NCI-H1417 treated with DMSO at 0.1 percent for 48 hours (cell line): ENCODE results near the gene AKAP8L.

Source experiments
- DNase-seq: peaks from one replicate; lab custom pipeline; 2025; lab: John Stamatoyannopoulos, UW

AKAP8L gene

DNA sequence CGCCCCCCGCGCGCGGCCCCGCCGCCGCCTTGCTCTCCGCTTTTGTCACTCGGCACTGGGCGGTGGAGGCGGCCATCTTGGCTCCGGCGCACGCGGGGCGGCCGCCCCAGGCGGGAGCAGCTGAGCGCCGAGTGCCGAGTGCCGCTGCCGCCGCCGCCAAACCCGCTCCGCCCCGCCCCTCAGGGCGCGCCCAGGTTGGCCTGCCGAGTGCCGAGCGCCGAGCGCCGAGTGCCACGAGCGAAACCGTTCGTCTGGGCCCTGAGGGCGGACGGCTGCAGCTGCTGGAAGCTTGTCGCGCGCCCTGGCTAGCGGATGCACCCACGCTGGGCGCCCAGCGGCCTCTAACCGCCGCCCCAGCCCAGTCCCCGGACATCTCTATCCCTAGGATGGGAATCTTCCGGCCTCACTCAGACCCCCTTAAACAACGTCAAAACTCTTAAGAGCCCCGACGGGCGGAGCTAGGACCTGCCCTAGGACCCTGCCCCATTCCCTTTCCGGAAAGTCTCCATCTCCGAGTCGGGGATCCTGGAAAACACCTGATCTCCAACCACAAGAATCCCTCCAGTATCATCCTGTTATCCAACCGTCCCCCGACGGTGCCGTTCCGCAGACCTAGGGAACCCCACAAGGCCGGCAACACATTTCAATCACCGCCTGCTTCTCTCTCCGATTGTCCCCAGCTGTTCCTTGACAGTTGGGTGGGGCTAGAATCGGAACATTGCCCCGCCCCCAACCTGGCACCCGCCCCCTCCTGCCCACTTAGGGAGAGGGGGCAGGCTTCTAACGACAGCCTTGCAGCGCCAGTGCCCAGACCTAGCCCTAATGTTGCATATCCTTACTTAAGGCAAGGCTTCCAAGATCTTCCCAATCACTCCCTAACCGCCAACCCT is 14.1 kb upstream of the AKAP8L start:
- DNase-seq = peak; percentile 71

DNA sequence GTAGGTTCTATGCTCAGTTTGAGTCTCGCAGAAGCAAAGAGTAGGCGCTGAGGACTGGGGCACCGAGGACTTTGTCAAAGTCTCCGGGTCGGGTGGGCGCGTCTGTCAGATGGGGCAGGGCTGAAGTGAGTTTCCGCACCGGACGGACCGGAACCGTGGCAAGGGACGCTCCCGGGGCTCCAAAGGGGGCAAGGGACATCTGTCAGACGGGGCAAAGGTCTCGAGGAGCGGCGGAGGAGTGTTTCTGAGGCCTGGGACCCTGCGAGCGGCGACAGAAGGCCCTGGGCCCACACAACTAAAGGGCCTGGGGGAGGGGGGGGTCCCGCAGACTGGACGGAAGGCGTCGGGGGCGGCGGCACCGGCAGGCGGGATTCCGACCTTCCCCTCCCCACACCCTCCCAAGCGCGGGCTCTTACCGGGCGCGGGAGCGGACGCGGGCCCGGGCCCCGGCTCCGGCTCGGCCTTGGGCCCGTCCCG is 13.3 kb upstream of the AKAP8L start:
- DNase-seq = no peak

DNA sequence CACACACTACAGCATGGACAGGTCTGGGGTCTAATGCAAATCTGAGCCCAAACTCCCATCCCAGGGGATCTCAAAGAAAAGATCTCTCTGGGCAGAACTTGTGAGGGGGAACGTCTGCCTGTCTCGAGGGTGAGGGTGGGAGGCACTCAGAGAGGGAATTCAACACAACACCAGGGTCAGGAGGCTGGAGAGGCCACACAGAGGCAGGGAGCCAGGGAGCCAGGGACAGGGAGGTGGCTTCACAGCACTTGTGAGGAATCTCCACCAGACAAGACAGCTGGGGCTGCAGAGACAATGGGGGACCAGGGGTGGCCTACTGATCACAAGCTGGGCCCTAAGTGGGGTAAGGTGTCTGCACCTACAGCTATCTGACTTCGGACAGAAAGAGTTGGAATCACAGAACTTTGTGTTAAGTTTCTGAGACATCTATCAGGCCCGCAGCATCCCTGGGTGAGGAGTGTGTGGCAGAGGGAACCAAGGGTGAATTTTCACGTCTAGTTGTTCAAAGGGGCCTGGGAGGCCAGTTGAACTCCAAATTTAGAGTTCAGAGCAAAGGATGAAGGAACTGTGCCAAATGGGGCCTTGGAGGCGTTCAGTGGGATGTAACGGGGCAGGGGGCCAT is 12.7 kb upstream of the AKAP8L start:
- DNase-seq = no peak

DNA sequence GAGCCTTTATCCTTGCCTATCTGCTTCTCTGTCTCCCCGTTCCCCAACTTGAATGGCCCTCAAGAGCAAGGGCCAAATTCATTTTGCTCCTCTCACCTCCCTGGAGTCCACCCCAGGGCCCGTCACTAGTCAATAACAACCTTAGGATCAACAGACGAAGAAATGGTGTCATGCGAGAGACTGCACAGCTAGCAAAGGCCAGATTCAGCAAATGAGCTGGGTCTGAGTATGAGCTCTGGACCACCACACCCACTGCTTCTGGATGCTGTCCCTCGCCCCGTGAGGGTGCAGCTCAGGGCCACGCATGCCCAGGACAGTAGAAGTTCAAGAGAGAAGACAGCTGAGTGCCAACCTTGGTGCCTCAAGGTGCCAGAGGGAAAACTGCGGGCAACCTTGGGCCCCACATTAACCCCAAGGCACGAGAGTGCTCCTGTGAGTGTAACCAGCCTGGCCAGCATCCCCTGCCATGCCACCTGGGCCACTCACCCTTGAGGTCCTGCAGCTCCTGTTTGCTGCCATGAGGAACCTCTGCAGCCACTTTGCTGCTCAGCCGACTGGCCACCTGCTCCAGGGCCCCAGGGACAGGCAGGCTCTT is 11.8 kb upstream of the AKAP8L start:
- DNase-seq = no peak

DNA sequence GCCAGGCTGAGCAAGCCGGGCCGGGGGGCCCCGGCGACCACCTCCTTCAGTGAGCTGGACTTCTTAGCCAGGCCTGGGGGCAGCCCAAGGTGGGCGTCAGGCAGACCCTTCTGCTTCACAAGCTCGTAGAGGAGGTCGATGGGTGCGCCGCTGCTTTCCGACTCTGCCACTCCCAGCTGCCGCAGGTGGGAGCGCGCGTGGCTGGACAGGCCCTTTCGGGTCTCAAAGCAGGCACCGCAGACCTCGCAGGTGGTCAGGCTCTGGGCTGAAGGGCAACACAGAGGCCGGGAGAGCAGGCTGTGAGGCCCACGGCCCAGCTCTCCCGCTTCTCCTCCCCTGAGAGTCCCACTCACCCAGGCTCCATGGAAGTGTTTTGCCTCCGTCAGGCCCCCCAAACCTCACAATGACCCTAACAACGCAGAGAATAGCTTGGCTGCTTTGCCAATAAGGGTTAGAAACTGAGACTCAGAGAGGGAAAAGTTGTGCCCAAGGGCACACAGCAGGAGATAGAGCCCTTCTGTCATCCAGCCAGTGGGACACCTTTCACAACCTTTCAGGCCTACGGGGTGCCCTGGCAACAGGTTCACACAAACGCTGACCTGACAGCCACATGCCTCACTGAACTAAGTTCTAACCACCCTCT is 11.2 kb upstream of the AKAP8L start:
- no peak for DNase-seq

DNA sequence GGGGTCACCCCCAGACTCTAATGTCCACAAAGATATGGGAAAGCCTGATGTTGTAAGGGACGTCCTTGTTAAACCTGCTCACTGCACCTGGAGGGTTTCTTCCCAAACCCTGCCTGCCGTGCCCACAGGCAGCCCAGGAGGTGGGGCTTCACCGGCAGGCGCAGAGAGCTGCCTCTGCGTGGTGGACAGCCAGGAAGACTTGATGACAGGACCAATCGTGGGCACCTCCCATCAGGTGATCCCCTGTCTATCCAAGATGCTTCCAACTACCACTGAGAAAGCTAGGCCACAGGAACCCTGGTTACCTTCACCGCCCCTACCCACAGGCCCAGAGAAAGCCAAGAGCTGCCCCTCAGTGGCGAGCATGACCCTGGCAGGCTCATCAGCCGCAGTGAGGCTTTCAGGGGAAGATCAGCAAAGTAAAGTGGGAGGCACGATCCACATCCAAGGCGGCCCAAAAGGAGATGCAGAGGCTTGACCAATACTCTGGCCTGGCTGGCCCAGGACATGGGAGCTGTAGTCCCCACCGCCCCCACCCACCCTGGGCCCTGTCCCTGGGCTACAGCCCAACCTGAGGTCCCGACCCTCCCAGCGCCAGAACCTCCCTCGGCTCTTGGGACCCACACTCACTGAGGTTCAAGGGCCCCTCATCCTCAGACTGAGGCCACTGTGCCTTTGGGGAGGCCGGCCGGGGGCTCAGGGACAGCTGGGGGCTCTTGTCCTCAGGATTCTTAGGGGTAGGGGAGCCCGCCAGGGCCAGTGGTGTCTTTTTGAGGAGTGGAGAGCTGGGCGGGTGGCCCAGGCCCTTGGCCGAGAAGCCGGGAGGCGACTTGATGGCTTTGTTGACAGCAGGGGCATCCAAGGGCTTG is 10.4 kb upstream of the AKAP8L start:
- DNase-seq = no peak

DNA sequence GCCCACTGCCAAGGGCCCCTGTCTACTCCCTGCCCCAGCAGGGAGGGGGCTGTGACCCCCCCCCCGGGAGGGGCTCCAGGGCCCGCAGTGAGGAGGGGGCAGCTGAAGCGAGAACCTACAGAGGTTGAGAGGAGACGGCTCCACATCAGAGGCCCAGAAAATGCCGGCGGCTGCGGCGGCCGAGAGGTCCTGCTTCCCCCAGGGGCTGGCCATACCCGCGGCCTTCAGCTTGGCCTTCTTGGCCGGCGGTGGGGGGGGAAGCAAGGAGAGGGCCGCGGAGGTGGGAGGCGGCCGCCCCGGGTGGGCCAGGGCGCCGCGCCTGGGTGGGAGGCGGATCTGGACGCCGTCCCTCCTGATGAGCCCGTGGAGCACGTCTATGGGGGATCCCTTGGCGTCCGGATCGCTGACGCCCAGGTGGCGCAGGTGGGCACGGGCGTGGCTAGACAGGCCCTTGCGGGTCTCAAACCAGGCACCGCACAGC is 9.2 kb upstream of the AKAP8L start:
- no peak for DNase-seq

DNA sequence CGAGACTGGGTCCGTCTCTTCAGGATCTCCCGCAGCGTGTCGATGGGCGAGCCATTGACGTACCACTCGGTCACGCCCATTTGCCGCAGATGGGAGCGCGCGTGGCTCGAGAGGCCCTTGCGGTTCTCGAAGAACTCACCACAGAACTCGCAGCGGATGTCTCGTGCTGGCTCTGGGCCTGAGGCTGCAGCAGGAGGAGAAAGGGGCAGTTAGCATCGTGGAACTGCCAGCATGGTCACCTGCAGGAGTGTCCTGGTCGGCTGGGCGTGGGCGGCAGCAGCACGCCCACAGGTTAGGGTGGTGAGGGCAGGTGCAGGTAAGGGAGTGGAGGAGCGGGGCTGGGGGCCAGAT is 8.5 kb upstream of the AKAP8L start:
- no peak for DNase-seq

DNA sequence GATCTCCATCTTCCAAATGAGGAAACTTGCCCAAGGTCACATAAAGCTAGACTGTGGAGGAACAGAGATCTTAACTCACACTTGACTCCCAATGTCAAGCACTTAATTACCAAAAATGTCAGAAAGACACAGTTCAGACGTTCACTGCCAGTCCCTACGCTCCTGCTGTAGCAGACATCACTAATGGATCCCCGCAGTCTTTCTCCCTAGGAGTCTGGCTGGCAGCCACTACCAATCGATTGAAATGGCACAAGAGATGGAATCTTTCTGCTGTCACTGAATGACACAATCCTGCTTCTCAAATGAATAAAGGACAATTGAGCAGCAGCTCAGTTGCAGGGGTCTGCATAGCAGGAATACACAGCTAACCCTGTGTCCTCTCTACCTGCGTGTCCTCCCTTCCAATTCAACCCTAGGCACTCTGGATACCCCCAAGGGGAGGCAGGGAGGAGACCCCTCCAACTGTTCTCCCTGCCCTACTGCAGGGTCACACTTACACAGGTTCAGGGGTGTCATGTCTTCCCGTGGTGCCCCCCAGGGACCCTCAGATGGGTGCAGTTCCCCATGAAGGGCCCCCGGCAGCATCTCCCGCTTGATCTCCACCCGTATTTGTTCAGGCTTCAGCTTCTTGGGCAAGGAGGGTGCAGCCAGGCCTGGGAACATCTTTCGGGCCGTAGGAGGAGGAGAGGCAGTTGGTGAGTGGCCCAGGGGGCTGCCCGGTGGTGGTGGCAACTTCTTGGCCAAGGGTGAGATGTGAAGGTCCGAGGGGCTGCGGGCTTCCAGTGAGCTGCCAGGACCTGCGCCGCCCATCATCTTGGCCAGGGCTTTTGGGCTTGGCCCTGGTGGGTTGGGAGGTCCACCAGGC is 7.9 kb upstream of the AKAP8L start:
- no peak for DNase-seq

DNA sequence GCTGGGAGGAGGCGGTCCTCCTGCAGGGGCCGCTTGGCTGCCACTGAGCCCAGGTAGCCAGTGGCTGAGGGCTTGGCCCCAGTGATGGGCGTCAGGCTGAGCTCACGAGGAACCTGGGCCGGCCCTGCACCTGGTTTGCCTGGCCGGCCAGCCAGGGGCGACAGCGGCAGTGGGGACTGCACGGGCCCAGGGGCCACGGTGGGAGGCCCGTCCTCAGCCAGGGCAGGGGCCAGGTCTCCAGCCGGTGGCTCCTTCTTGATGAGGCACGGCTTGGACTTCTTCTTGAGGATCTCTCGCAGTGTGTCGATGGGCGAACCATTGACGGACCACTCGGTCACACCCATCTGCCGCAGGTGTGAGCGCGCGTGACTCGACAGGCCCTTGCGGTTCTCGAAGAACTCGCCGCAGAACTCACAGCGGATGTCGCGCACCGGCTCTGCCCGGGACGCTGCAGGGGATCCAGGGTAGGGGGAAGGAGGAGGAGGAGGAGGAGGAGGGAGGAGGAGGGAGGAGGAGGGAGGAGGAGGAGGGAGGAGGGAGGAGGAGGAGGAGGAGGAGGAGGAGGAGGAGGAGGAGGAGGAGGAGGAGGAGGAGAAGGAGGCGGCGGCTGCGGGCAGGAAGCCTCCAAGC is 6.6 kb upstream of the AKAP8L start:
- no peak for DNase-seq

DNA sequence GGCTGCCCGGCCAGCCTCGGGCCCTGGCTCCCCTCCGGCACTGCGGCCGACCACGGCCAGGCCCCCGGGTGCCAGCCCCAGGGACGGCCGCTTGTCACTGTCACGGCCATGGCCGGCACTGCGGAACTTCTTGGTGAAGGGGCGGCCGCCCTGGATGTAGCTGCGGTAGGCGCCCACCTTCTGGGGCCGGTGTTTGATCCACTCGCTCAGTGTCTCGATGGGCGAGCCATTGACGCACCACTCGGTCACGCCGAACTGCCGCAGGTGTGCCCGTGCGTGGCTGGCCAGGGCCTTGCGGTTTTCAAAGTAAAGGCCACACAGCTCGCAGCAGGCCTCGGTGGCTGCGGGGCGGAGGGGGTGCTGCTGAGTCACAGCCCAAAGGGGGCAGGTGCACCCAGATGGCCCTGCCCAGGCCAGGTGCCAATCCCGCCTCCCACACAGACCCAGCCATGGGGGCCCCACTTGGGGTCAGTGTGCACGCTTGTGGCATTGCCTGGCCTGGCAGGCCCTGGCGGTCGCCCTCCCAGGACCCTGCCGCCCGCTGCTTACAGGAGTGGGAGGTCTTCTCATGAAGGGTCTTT is 6.0 kb upstream of the AKAP8L start:
- DNase-seq = no peak

DNA sequence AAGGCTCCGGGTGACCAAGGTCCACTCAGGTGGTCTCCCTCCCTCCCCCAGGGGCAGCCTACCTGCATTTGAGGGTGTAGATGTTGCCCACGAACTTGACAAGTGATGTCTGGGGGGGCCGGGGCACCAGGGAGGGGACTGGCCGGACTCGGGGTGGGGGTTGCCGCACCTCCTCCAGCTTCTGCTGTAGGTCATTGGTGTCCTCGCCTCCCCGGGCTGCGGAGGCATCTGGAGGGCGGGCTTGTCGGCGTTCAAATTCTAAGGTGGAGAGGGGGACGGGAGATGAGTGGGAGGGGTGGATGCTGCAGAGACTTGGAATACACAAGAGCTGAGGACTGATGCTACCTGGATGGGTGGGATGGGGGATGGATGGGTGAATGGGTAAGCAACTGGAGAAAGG is 5.3 kb upstream of the AKAP8L start:
- no peak for DNase-seq

DNA sequence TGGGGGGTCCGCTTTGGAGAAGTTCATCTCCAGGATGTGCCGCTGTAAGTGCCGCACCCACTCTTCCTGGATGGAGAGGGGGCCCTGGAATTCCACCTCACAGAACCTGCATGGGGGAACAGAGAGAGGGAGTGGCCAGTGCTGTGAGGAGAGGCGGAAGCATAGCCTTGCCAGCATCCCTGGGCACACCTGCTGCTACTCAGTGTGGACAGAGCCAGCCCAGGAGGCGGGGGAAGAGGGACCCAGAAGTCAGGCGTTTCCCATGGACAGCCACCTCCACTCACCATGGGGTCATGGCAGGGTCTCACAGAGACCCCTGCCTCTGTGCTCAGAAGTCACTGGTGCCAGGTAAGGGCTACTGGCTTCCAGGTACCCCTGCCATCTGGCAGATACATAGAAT is 4.3 kb upstream of the AKAP8L start:
- no peak for DNase-seq

DNA sequence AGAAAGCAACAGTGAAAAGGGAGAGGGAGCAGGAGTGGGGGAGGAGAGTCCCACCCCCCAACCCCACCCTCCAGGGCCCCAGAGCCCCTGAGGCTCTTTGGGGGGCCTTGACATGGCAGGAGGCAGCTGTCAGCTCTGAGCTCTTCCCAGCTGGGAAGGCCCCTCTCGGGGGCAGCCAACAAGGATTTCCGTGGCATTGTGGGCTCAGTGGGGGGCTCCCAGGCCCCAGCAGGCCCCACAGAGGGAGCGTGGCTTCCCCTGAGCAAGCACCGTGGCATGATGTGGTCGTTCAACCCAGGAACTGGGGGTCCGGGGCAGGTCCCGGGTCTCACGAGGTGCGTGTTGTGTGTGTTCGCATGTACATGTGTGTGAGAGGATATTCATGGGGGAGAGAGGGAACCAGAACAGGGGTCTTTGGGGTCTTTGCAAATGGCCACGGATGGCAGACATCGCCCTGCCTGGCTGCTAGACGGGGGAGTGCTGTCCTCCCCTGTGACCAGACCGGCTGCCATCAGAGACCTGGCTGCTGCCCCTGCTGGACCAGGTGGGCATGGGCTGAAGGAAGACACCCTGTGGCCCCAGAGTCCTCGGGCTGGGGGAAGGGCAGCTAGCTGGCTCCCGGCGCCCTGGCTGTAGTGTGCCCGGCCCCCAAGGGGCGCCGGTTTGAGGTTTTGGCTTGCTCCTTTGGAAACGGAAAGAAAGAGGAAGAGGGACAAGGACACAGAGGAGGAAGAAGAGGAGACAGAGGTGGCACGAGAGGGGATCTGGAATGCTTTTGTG is 3.7 kb upstream of the AKAP8L start:
- DNase-seq = no peak

DNA sequence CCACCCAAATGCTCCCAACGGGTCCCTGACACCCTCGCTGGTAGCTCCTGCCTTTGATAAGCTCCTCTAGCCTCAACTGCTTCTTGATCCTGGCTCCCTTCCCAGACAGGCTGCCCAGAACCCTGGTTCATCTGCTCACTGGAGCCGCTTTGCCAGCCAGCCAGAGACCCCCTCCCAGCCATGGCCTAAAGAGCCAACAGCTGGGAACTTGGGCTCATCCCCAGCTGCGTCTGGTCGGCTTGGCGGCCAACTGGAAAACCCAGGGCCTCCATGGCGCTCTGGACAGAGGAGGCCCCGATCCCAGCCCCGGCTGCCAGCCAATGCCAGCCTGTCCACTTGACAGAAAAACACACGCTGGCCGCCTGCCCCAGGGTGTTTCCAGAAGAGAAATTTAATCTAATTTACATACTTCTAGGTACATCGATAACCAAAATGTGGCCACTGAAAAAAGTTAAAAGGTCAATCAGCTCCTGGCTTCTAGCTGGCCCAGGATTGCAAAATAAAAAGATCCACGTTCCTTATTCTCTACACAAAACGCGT is 3.0 kb upstream of the AKAP8L start:
- DNase-seq = no peak

DNA sequence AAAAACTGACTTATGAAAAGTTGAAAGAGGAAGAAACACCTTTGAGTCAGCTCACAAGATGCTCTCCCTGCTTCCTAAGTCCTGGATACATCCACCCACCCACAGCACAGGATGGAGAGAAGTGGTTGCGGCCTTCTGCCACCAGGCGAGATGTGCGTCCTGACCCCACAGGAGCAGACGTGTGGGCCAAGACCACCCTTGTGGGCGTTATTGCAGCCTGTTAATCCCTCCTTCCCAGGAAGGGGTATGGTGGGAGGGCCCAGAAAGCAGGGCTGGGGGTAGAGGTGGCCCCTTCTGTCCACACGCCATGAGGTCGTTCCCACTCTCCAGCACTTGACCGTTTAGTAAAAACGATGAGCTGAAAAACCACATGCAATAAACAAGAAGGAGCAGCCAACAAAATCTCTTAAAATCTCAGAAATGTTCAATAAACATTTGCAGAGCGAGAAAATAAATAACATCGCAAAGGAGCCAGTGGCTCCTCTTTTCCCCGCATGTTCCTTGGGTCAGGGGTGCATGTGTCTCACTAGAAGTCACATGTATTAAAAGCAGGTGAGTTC is 2.4 kb upstream of the AKAP8L start:
- no peak for DNase-seq

DNA sequence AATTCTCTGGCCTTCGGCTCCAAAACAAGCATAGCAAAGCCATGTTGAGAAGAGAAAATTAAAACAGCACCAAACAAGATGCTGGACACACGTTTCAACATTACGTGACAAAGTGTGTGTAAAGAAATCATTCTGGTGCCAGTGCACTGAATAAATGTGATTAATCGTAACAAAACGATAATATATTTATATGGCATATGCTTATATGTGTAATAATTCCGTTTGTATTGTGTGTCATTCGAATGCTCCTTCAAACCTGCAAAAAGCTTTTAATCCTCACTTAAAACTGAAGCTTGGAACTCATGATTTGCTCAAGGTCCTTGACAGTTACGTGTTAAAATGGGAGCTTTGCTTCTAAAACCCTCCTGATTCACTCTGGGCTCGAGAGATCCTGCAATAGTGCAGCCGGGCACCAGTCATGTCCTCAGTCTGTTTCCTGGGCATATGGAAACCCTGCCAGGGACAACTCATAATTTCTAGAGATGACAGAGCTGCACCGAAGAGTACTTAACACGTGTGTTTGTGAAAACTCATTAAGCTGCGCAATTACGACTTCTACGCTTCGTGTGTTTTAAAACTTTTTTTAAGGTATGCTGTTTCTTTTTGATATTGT is 731 bp upstream of the AKAP8L start:
- DNase-seq = no peak

DNA sequence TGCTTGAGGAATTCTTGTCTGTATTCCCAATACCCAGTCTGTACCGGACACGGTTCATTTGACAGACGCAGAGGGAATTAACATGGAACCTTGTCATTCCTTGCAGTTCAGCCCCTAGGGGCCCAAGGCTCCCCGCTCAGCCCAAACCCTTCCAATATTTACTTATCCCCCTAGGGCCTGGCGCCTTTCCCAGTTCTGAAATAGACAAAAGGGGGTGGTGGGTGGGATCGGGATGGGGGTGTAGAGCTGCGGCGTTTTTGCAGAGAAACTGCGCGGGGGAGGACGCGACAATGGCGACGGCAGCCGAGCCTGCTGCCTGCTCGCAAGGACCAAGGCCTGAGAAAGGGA is 583 bp downstream of the AKAP8L start:
- no peak for DNase-seq
